Bronchial epithelial cell (primary cell): Measurements from ENCODE around the gene RTKN. TPM values are rescaled to one million over a fixed set of nuclear protein-coding genes. Genes with fewer than 3 reads are reported as not detected.
A peak's percentile ranks its signal among the peaks of the same experiment; 100 is the strongest.

Experiments
- DNase-seq: peaks from one replicate; pipeline ENCODE4 v3.0.0-alpha.2; 2010; ENCODE audit warnings: low read depth
- FAIRE-seq: peaks from 2 replicates; lab custom pipeline; 2011; peaks lifted over from hg19 to GRCh38; lab: Jason Lieb, UNC
- H3K27me3 ChIP-seq: 2 replicates; pipeline ENCODE4 v1.5.1; 2011; ENCODE audit warnings: low read length; ENCODE audit not compliant: control insufficient read depth, insufficient read depth
- H3K36me3 ChIP-seq: 2 replicates; pipeline ENCODE4 v1.5.1; 2011; ENCODE audit warnings: low read length; ENCODE audit not compliant: control insufficient read depth, insufficient read depth
- H3K4me3 ChIP-seq: 2 replicates; pipeline ENCODE4 v1.5.1; 2011; ENCODE audit warnings: mild to moderate bottlenecking, low read depth, low read length, control low read depth
- total RNA-seq: library from RNA; depleted of rRNA; stranded (reverse); fragments of >200 nt; gene quantifications from 2 replicates; pipeline ENCODE4 v1.2.1, GENCODE V29; 2014
- TF ChIP-seq, protein P1 (sequence below): IDR thresholded peaks from 2 replicates; pipeline ENCODE4 v1.5.1; 2011; ENCODE audit warnings: mild to moderate bottlenecking, moderate library complexity, low read length, control low read depth, inconsistent platforms; ENCODE audit not compliant: insufficient read depth, severe bottlenecking

The RTKN gene
- total RNA-seq, 1 donor from 2014 or later: 22.1 TPM

DNA sequence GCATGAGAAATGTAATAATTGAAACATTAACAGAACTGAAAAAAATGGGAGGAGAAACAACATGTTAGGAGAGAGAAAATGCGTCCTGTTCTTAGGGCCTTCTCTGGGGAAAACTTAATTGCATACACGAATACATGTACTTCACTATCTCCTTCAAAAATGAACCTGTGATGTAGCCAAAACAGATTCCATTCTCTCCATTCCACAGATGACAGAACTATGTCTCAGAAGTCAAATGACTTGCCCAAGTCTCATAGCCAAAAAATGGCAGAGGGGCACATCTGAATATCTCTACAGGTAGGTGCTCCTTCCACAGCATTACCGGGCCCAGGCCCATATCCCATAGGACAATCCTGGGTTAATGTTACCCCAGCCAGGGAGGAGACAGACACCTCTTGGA lies 57.7 kb downstream of the RTKN start:
- TF ChIP-seq, protein P1, sequence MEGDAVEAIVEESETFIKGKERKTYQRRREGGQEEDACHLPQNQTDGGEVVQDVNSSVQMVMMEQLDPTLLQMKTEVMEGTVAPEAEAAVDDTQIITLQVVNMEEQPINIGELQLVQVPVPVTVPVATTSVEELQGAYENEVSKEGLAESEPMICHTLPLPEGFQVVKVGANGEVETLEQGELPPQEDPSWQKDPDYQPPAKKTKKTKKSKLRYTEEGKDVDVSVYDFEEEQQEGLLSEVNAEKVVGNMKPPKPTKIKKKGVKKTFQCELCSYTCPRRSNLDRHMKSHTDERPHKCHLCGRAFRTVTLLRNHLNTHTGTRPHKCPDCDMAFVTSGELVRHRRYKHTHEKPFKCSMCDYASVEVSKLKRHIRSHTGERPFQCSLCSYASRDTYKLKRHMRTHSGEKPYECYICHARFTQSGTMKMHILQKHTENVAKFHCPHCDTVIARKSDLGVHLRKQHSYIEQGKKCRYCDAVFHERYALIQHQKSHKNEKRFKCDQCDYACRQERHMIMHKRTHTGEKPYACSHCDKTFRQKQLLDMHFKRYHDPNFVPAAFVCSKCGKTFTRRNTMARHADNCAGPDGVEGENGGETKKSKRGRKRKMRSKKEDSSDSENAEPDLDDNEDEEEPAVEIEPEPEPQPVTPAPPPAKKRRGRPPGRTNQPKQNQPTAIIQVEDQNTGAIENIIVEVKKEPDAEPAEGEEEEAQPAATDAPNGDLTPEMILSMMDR: no peak
- no peak for DNase-seq
- H3K27me3 ChIP-seq: no peaks in the 10 kb centered on the region
- no peak for FAIRE-seq
- H3K36me3 ChIP-seq: no peaks in the 10 kb centered on the region
- no peak overlapping the region for H3K4me3 ChIP-seq

DNA sequence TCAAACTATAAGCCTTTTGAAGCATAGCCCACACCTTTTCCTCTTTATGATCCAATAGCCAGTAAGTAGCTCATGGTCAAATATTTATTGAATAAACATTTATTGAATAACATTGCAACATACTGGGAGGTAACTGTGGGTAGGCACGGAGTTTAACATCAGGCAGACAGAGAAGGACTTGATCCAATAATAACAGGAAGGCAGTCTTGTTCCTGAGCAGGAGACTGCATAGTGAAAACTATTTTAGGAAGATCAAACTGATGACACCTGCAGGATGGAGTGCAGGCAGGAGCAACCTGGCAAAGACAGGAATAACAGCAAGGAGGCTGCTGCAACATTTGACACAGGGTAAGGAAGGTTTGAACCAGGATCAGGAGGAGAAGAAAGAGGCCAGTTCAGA lies 58.5 kb downstream of the RTKN start:
- Histone ChIP-seq H3K36me3 (no peaks in the 10 kb centered on the region), H3K27me3 (no peaks in the 10 kb centered on the region), H3K4me3 (no peak overlapping the region)
- TF ChIP-seq, protein P1: no peak
- FAIRE-seq (no peak), DNase-seq (peak; percentile 34)

DNA sequence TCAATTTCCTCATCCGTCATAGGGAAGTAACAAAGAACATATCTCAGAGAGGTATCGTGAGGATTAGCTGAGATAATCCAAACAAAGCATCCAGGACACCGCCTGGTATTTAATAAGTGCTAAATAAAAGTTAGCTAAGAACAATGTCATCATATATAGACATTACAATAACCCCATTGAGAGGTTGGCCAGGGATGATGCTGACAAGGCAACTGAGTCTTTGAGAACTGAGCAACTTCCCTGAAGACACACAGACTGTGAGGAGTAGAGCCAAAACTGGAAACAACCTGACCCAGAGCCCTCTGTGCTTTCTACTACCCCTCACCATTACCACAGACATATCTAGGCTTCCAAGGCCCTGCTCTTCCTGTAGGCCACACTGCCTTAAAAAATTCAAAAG lies 60.0 kb downstream of the RTKN start:
- TF ChIP-seq, protein P1: no peak
- DNase-seq (no peak), FAIRE-seq (no peak)
- Histone ChIP-seq H3K36me3 (peaks cover 5% of the 10 kb centered on the region), H3K4me3 (no peak overlapping the region), H3K27me3 (no peaks in the 10 kb centered on the region)

DNA sequence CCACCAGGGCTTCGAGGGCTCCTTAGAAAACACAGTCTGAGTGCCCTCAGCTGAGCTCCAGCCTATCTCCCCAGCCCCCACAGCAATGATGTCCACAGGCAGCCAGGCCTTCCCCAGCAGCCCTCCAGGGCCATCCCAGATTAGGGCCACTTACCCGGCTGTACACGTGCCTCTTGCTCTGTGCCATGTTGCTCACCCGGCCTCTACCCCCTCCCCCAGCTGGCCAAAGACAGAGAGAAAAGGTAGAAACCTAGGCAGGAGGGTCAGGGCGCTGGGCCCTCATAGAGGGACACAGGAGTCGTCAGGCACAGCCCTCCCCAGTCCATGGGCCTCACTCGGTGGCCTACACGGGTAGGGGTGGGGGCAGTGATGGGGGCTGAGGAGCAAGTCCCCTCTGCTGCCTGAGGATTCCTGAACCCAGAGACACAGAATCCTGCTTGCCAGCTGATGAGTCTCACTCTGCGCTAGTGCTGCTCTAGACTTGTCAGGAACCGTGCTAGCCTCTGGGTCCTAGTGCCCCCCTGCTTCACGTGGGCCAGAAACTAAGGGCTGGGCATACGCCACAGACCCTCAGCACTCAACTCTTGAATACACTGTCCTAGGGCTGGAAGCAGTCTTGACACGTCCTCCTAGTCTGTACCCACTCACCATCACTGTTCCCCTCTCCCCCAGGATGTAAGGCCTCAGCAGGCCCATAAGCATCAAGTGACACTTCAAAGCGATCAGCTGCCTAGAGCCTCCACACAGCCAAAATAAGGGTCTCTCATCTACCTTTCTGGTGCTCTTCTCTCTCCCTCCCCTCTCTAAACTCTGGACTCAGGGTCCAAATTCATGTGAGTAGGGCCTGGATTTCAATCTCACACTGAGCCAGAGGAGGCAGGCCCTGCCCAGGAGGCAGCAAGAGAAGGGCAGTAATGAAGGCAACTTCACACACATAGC lies 61.6 kb downstream of the RTKN start, which contains the start of gene DCTN1:
DCTN1 (minus strand) TSS at position 461 of the 939 bp plus-strand sequence; CDS start at position 187, 274 bp downstream.
- TF ChIP-seq, protein P1: no peak
- peak within 1 kb of the TSS; percentile 20 for H3K4me3 ChIP-seq
- peak; percentile 56 for DNase-seq
- peaks cover 5% of the 10 kb centered on the region for H3K36me3 ChIP-seq
- FAIRE-seq: no peak
- no peaks in the 10 kb centered on the region for H3K27me3 ChIP-seq

DNA sequence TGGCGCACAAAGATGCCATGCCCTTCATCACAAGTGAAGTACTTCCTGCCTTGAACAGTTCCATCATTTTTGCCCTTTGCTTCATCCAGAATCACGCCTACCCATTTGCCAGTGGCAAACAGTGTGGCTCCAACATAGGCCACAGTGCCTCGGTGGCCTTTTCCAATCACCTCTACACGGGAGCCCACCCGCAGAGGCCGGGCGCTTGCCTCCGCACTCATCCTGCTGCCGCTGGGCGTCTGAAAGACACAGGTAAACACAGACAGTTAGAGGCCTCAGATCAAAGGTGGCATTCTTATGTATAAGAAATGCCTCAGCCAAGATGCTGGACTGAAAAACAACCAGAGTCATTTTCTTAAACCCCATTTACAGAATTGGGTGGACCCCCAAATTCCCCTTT lies 63.7 kb downstream of the RTKN start:
- Histone ChIP-seq H3K4me3 (no peak overlapping the region), H3K27me3 (no peaks in the 10 kb centered on the region), H3K36me3 (peaks cover 5% of the 10 kb centered on the region)
- no peak for DNase-seq
- TF ChIP-seq, protein P1: no peak
- FAIRE-seq: no peak
